Measurements from ENCODE around the gene NTRK1. TPM values are rescaled to one million over a fixed set of nuclear protein-coding genes. Genes with fewer than 3 reads are reported as not detected.

The NTRK1 gene
- total RNA-seq, 1 experiment from 2014 or later, result not detected

DNA sequence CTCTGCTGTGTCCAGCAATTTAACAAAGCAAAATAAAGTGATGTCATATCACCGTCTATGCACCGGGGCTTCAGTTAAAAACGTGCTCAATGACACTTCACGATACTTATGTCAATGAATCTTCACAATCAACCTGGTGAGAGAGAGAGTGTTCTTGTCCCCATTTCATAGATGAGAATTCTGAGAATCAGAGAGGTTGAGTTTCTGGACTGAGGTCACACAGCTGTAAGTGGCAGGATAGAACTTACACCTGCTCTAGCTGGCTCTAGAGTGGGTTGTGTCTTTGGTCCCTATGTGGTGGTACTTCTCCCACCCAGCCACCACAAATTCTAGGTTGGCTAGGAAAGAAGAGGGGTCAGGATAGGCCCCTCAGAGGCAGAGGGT, 5.2 kb downstream of the NTRK1 start:
- ChIA-PET CTCF (no interaction called here), POLR2A (ENCODE audit: unreplicated experiment) (no interaction called here)
- no peak overlapping the region for H3K4me2 ChIP-seq
- H3K27ac ChIP-seq, result no peak overlapping the region
- H4K20me1 ChIP-seq (ENCODE audit: insufficient read depth), result no peaks in the 10 kb centered on the region
- peaks cover 9% of the 10 kb centered on the region for H3K4me1 ChIP-seq (replicated peaks; ENCODE audit: insufficient read depth)
- peaks cover 10% of the 10 kb centered on the region for H3F3A ChIP-seq (ENCODE audit: insufficient read depth, low read depth)
- TF ChIP-seq, protein P1, sequence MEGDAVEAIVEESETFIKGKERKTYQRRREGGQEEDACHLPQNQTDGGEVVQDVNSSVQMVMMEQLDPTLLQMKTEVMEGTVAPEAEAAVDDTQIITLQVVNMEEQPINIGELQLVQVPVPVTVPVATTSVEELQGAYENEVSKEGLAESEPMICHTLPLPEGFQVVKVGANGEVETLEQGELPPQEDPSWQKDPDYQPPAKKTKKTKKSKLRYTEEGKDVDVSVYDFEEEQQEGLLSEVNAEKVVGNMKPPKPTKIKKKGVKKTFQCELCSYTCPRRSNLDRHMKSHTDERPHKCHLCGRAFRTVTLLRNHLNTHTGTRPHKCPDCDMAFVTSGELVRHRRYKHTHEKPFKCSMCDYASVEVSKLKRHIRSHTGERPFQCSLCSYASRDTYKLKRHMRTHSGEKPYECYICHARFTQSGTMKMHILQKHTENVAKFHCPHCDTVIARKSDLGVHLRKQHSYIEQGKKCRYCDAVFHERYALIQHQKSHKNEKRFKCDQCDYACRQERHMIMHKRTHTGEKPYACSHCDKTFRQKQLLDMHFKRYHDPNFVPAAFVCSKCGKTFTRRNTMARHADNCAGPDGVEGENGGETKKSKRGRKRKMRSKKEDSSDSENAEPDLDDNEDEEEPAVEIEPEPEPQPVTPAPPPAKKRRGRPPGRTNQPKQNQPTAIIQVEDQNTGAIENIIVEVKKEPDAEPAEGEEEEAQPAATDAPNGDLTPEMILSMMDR (conservative IDR thresholded peaks at IDR 0.05), result no peak
- TF ChIP-seq EZH2 (IDR thresholded peaks at IDR 0.05; ENCODE audit: low read depth), result no peak
- BruUV-seq (replicated peaks), result no TSS peak
- H3K4me3 ChIP-seq, result no peak overlapping the region
- H3K9me2 ChIP-seq (ENCODE audit: insufficient read depth), result no peaks in the 10 kb centered on the region
- H3K79me2 ChIP-seq (ENCODE audit: low read depth), result no peaks in the 10 kb centered on the region
- peaks cover 16% of the 10 kb centered on the region for H3K27me3 ChIP-seq (ENCODE audit: insufficient read depth, low read depth)
- H3K9me3 ChIP-seq (ENCODE audit: insufficient read depth, low read depth), result no peaks in the 10 kb centered on the region
- intact Hi-C loops (cut with micrococcal nuclease; ENCODE audit: unreplicated experiment), result no loop called here
- H3K36me3 ChIP-seq (ENCODE audit: low read depth), result no peaks in the 10 kb centered on the region
- no peak overlapping the region for H2AFZ ChIP-seq
- DNase-seq, result no peak

DNA sequence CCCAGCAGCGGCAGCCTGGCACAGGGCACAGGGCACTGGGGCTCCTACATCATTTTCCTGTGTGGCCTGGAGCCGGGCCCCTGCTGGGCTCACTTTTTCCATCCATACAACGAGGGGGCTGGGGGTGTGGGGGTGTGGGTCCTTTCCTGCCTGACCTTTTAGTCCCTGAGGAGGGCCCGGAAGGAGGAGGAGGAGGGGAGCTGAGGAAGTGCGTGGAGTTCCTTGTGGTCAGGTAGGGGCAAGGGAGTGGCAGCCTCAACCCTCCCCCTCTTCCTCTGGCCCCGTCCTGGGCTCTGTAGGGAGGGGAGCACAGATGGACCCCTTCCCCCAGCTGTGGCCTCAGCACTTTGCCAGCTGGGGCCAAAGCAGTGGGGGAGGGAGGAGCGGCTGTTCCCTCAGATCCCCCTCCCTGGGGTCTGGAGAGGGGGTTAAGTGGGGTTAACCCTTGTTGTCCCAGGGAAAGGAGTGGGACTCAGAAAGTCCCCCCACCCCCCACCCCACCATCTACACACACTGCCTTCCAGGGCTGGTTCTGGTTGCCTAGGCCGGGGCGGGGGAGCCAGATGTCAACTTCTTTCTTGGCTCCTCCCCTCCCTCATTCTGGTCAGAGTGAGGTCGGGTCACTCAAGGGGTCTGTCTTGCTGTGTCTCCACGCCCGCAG, 5.7 kb downstream of the NTRK1 start:
- no peak for DNase-seq
- no peaks in the 10 kb centered on the region for H3K36me3 ChIP-seq (ENCODE audit: low read depth)
- no peak overlapping the region for H3K4me3 ChIP-seq
- no peak overlapping the region for H2AFZ ChIP-seq
- H3F3A ChIP-seq (ENCODE audit: insufficient read depth, low read depth), result peaks cover 15% of the 10 kb centered on the region
- no peak overlapping the region for H3K4me2 ChIP-seq
- no peak overlapping the region for H3K27ac ChIP-seq
- ChIA-PET CTCF (no interaction called here), POLR2A (ENCODE audit: unreplicated experiment) (no interaction called here)
- intact Hi-C loops (cut with micrococcal nuclease; ENCODE audit: unreplicated experiment), result no loop called here
- H3K79me2 ChIP-seq (ENCODE audit: low read depth), result no peaks in the 10 kb centered on the region
- no peaks in the 10 kb centered on the region for H4K20me1 ChIP-seq (ENCODE audit: insufficient read depth)
- no peaks in the 10 kb centered on the region for H3K9me2 ChIP-seq (ENCODE audit: insufficient read depth)
- no TSS peak for BruUV-seq (replicated peaks)
- no peaks in the 10 kb centered on the region for H3K9me3 ChIP-seq (ENCODE audit: insufficient read depth, low read depth)
- H3K4me1 ChIP-seq (replicated peaks; ENCODE audit: insufficient read depth), result peaks cover 14% of the 10 kb centered on the region
- peaks cover 11% of the 10 kb centered on the region for H3K27me3 ChIP-seq (ENCODE audit: insufficient read depth, low read depth)
- TF ChIP-seq, protein P1 (conservative IDR thresholded peaks at IDR 0.05), result no peak
- TF ChIP-seq EZH2 (IDR thresholded peaks at IDR 0.05; ENCODE audit: low read depth), result no peak

DNA sequence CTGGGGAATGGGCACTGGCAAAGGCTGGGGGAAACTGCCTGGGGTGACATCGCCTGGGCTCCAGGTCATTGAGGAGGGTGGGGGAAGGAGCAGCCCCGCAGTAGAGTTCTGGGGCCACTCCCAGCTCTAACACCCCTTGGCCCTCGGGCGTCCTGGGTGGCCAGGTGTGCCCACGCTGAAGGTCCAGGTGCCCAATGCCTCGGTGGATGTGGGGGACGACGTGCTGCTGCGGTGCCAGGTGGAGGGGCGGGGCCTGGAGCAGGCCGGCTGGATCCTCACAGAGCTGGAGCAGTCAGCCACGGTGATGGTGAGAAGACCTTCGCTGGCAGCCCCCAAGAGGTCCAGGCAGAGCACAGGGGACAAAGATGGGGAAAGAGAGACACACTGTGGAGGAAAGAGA, 7.7 kb downstream of the NTRK1 start:
- TF ChIP-seq EZH2 (IDR thresholded peaks at IDR 0.05; ENCODE audit: low read depth), result no peak
- TF ChIP-seq, protein P1 (conservative IDR thresholded peaks at IDR 0.05), result no peak
- no peaks in the 10 kb centered on the region for H3K79me2 ChIP-seq (ENCODE audit: low read depth)
- no peaks in the 10 kb centered on the region for H3K36me3 ChIP-seq (ENCODE audit: low read depth)
- no peaks in the 10 kb centered on the region for H3K9me3 ChIP-seq (ENCODE audit: insufficient read depth, low read depth)
- no peak overlapping the region for H3K27ac ChIP-seq
- ChIA-PET POLR2A (ENCODE audit: unreplicated experiment) (no interaction called here), CTCF (no interaction called here)
- H3K9me2 ChIP-seq (ENCODE audit: insufficient read depth), result no peaks in the 10 kb centered on the region
- peaks cover 16% of the 10 kb centered on the region for H3K4me1 ChIP-seq (replicated peaks; ENCODE audit: insufficient read depth)
- H3K27me3 ChIP-seq (ENCODE audit: insufficient read depth, low read depth), result no peaks in the 10 kb centered on the region
- no peaks in the 10 kb centered on the region for H4K20me1 ChIP-seq (ENCODE audit: insufficient read depth)
- no peak overlapping the region for H3K4me2 ChIP-seq
- BruUV-seq (replicated peaks), result no TSS peak
- H3K4me3 ChIP-seq, result no peak overlapping the region
- intact Hi-C loops (cut with micrococcal nuclease; ENCODE audit: unreplicated experiment), result no loop called here
- H3F3A ChIP-seq (ENCODE audit: insufficient read depth, low read depth), result peaks cover 17% of the 10 kb centered on the region
- H2AFZ ChIP-seq, result no peak overlapping the region
- DNase-seq, result no peak

Data from PC-9 (cell line).